22Rv1 (cell line): Measurements from ENCODE around the gene SLC5A7.

Experiments
- ZFX ChIP-seq: fragments of 450-650 bp; IDR thresholded peaks from 2 replicates; pipeline ENCODE4 v1.6.1; 2017; ENCODE audit warnings: antibody characterized with exemption, borderline replicate concordance
- TF ChIP-seq, protein P1 (sequence below): fragments of 450-650 bp; IDR thresholded peaks from 2 replicates; pipeline ENCODE4 v1.5.1; 2017; ENCODE audit warnings: mild to moderate bottlenecking

DNA sequence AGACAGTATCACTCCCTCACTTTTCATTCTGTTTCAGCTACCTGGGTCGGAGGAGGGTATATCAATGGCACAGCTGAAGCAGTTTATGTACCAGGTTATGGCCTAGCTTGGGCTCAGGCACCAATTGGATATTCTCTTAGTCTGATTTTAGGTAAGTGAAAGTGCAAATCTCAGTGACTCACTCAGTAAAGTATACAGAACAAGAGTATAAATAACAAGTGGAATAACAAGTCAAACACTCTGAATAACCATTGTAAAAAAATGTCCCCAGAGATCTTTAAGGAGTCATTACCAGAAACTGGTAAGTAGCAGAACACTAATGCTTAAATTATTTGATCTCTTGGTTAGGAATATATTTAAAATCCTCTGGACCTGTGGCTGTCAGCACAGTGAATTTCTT lies 5.7 kb downstream of the SLC5A7 start:
- TF ChIP-seq, protein P1, sequence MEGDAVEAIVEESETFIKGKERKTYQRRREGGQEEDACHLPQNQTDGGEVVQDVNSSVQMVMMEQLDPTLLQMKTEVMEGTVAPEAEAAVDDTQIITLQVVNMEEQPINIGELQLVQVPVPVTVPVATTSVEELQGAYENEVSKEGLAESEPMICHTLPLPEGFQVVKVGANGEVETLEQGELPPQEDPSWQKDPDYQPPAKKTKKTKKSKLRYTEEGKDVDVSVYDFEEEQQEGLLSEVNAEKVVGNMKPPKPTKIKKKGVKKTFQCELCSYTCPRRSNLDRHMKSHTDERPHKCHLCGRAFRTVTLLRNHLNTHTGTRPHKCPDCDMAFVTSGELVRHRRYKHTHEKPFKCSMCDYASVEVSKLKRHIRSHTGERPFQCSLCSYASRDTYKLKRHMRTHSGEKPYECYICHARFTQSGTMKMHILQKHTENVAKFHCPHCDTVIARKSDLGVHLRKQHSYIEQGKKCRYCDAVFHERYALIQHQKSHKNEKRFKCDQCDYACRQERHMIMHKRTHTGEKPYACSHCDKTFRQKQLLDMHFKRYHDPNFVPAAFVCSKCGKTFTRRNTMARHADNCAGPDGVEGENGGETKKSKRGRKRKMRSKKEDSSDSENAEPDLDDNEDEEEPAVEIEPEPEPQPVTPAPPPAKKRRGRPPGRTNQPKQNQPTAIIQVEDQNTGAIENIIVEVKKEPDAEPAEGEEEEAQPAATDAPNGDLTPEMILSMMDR: no peak
- TF ChIP-seq ZFX: no peak
